Peyer's patch (tissue), 4 donors: ENCODE results near the gene NFU1.

Experiments
- CTCF ChIP-seq, 6 experiments: fragments of 450-650 bp in 4 of 6; fragments of 200-600 bp in 2 of 6; sonication (generic) in 1 of 6; IDR thresholded peaks; one replicate each; pipeline ENCODE4 v1.5.1; 2017 to 2019; ENCODE audit warnings: antibody characterized with exemption in 6 of 6, mild to moderate bottlenecking in 3 of 6, moderate library complexity in 1 of 6
- POLR2A ChIP-seq, 2 donors: fragments of 450-650 bp; IDR thresholded peaks; one replicate each; pipeline ENCODE4 v1.5.1; 2017; ENCODE audit warnings: antibody characterized with exemption in 2 of 2, mild to moderate bottlenecking in 2 of 2, moderate library complexity in 2 of 2

DNA sequence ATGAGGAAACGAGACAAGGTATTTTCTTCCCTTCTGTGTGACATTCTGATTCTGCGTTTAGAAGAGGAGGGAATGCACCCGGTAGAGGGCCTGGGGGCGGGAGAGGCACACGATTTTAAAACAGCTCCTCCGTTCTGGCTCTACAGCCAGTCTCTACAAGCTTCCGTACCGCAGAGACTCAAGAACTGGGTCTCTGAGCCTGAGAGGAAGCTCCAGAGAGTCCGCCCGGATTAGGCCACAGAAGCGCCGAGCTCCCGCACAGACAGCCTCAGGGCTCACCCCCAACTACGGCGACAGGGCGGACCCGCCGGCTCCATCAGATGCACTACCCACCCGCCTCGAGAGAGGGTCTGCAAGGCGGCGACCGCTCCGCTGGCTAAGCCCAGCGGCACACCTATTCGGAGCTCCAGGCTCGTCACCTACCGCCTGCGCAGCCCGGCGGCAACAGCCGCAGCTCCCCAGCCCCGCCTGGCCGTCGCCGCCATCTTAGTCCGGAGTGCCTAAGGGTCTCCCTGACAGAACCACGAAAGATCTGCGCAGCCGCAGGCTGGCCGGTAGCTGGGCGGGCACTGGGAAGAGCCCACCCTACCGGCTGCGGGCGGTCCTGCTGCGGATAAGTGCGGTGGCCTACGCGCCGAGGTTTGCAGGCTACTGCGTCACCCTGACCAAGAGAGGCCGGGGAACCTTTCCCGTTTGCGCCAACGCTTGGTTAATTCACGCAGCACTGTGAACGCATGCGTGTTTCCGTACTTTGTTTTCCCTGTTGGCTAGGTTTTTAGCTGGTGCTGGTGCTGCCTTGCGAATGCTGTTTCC, at the start of gene NFU1:
- TF ChIP-seq POLR2A (IDR thresholded peaks at IDR 0.05), result peak; percentile 61 to 63
- TF ChIP-seq CTCF (IDR thresholded peaks at IDR 0.05), result peak; percentile 54 to 71 (median 60)
